ENCODE results near the gene TOX2. TPM values are rescaled to one million over a fixed set of nuclear protein-coding genes. Genes with fewer than 3 reads are reported as not detected.

Gene TOX2
- total RNA-seq, 2 experiments from 2014 or later: 0.34 to 0.63 TPM

DNA sequence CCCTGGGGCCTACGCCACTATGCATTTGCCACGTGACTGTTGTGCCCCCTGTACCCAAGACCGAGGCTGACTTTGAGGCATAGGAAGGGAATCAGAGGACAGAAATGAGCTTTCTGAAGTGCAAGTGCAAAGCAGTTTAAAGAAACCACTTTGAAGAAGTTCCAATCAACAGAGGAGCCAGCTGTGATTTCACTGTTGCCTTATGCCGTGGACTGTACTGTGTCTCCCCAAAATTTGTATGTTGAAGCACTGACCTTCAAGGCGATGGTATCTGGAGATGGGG is 161.2 kb downstream of the TOX2 start:
- CTCF ChIA-PET: interaction anchor here (0.6 kb wide), 1 partner anchor 330 kb away, joined by 3 read pairs; no protein-coding TSS in a partner anchor
- POLR2A ChIA-PET: no interaction called here

GRCh38 chr20:44079291-44079690 is 164.6 kb downstream of the TOX2 start:
- CTCF ChIA-PET: interaction anchor here (0.9 to 5.3 kb wide), 2 partner anchors 23 to 329 kb away, joined by 3 to 42 read pairs; no protein-coding TSS in a partner anchor
- POLR2A ChIA-PET: no interaction called here

DNA sequence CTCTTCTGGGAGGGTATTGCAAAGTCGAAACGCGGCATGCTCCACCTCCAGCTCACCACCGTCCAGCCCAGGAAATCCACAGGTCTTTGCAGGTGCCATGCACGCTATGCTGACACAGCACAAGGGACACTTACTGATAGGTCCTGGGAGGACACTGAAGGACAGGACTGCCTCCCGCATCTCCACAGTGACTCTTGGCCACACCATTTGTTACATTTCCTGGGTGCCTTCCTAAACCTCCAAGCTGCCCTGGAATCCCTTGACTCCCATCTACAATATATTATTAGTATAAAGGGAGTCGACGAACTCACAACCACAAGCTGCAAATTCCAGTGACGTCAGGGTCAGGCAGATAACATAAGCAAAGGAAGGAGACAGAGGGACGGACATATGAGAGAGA is 165.4 kb downstream of the TOX2 start:
- ChIA-PET CTCF (interaction anchor here (0.6 to 5.3 kb wide), 11 partner anchors 8 to 344 kb away, joined by 3 to 42 read pairs (median 4); no protein-coding TSS in a partner anchor), POLR2A (no interaction called here)

- CTCF ChIA-PET: interaction anchor here (0.6 to 5.3 kb wide), 14 partner anchors 9 to 543 kb away, joined by 3 to 42 read pairs (median 4); no protein-coding TSS in a partner anchor
- POLR2A ChIA-PET: no interaction called here
Measured at GRCh38 chr20:44080646-44081267, 166.1 kb downstream of the TOX2 start.

DNA sequence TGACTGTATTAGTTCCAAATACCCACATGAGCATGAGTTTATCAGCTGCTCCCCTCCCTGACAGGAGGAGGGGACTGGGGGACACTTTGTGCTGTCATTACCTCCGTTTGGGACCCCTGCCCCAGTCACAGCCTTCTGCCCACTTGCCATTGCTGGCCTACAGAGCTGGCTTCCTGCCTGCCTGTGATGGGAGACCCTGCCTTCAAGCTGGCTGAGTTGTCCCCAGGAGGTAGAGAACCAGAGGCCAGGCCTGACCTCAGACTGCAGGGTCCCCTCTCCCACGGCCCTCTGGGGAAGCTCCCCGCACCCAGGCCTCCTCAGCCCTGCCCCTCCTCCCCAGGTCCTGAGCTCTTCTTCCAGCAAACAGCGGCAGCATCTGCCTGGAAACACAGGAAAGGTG is 166.8 kb downstream of the TOX2 start:
- POLR2A ChIA-PET: no interaction called here
- CTCF ChIA-PET: interaction anchor here (0.9 to 5.3 kb wide), 4 partner anchors 14 to 544 kb away, joined by 3 to 42 read pairs (median 4); no protein-coding TSS in a partner anchor

DNA sequence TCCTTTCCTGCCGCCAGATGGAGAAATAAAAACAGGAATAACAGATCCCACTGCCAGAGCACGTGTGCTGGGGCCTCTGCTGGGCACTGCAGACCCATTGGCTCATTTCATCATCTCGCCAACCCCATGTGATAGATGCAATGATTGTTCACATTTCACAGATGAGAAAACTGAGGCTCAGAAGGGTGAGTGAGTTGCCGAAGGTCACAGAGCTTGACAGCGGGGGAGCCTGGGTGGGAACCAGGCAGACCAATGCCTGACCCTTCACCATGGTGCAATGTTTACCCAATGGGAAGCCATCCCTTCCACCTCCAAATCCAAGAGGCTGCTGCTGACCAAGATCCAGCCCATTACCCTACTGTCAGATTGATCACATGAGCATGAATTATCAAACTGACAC is 167.2 kb downstream of the TOX2 start:
- CTCF ChIA-PET: interaction anchor here (0.9 to 5.3 kb wide), 4 partner anchors 14 to 544 kb away, joined by 3 to 42 read pairs (median 4); no protein-coding TSS in a partner anchor

GRCh38 chr20:44083220-44083933 is 168.7 kb downstream of the TOX2 start:
- ChIA-PET POLR2A (no interaction called here), CTCF (interaction anchor here (1.3 to 2.2 kb wide), 2 partner anchors 27 to 334 kb away, joined by 4 to 10 read pairs; no protein-coding TSS in a partner anchor)

More for the DNA sequence above, 167.2 kb downstream of the TOX2 start:
- POLR2A ChIA-PET: no interaction called here

GRCh38 chr20:44084439-44084838 is 169.8 kb downstream of the TOX2 start:
- POLR2A ChIA-PET: no interaction called here

GRCh38 chr20:44084891-44085290 is 170.2 kb downstream of the TOX2 start:
- POLR2A ChIA-PET: no interaction called here
- CTCF ChIA-PET: interaction anchor here (1.1 to 1.2 kb wide), 2 partner anchors 28 to 245 kb away, joined by 3 read pairs; no protein-coding TSS in a partner anchor

More at GRCh38 chr20:44084439-44084838, 169.8 kb downstream of the TOX2 start:
- CTCF ChIA-PET: interaction anchor here (1.1 to 2.2 kb wide), 2 partner anchors 28 to 335 kb away, joined by 3 to 10 read pairs; no protein-coding TSS in a partner anchor

DNA sequence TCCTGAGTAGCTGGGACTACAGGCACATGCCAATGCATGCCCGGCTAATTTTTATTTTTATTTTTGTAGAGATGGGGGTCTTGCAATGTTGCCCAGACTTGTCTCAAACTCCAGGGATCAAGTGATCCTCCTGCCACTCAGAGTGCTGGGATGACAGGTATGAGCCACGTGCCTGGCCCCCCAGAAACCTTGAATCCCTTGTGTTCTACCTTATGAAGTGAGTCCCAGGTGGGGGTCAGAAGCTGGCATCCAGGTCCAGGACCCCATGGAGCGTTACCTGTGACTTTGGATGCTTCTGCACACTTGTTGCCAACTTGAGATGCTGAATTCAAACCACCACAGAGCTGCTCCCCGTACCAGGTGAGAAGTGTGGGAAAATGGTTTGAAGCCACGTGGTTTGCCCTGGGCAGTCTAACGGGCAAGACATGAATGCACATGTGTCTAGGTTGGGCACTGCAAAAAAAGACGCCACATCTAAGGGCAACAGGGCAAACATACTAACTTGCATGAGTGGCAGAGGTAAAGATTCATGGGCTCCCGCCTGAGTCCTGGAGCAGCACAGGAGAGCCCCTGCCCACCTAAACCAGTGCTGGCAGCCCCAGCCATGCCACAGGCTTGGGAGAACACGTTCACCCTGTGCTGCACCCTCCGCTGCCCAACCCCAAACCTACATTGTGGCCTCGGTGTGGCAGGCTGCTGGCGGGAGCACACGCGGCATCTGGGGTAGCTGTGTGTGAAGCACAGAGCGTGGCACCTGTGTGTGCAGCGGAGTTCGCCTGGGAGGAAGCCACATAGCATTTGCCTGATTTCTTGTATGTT is 171.2 kb downstream of the TOX2 start:
- ChIA-PET POLR2A (interaction anchor here (0.6 kb wide), 1 partner anchor 345 kb away, joined by 4 read pairs; no protein-coding TSS in a partner anchor), CTCF (interaction anchor here (0.7 to 1.2 kb wide), 2 partner anchors 246 to 1866 kb away, joined by 3 read pairs; no protein-coding TSS in a partner anchor)

GRCh38 chr20:44087051-44087856 is 172.6 kb downstream of the TOX2 start:
- POLR2A ChIA-PET: no interaction called here
- CTCF ChIA-PET: interaction anchor here (1.2 kb wide), 1 partner anchor 338 kb away, joined by 3 read pairs; no protein-coding TSS in a partner anchor

DNA sequence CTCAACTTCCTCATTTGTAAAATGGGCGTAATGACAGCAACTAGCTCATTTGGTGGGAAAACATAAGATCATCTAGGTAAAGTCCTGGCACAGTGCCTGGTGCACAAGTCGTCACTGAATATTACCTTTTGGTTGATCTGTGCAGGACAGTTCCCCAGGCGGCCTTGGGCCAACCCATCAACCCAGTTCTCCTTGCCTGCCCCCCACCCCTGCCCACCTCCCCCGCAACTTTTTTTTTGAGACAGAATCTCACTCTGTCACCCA is 173.1 kb downstream of the TOX2 start:
- POLR2A ChIA-PET: no interaction called here
- CTCF ChIA-PET: no interaction called here

- ChIA-PET POLR2A (interaction anchor here (0.6 kb wide), 1 partner anchor 421 kb away, joined by 3 read pairs; no protein-coding TSS in a partner anchor), CTCF (interaction anchor here (1.0 to 1.7 kb wide), 3 partner anchors 10 to 552 kb away, joined by 3 to 7 read pairs (median 7); no protein-coding TSS in a partner anchor)
Measured at GRCh38 chr20:44089987-44090674, 175.5 kb downstream of the TOX2 start.

DNA sequence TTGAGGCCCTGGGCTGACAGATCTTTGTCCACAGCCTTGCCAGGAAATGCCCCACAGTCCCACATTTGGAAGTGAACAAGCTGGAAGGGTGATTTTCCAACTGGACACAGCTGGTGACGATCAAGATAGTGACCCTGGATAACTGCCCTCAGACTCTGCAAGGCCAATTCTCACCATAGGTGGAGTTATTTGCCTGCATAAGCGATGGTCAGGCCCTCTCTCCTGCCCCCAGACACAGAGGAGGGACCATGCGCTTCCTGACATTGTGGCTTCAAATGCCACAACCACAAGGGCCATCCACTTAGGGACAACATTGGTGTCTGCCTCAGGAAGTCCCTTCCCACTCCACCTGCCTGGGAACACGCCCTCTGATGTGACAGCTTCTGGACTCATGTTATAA is 176.4 kb downstream of the TOX2 start:
- POLR2A ChIA-PET: no interaction called here
- CTCF ChIA-PET: interaction anchor here (1.0 to 1.7 kb wide), 3 partner anchors 11 to 553 kb away, joined by 3 to 7 read pairs (median 7); no protein-coding TSS in a partner anchor

DNA sequence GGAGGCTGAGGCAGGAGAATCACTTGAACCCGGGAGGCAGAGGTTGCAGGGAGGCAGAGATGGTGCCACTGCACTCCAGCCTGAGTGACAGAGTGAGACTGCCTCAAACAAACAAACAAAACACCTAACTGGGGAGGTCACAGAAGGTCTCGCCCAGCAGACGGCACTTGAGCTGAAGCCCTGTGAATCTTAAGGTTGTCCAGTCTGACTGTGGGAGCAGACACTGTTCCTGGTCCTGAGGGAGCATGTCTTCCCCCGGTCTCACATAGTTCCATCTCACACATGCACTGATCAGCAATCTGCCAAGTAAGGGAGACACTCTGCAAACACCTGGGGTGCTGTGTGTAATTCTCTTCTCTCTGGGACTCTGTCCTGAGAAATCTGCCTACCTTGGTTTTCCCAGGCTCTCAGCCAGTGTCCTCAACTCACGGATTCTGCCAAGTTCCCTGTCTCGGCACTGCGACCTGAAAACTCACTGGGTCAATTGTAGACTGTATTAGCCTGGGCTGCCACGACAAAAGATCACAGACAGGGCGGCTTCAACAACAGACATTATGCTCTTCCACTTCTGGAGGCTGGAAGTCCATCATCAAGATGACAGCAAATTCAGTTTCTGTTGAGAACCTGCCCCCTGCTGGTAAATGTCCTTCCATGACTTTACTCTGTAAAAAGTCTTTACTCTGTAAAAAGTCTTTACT is 178.0 kb downstream of the TOX2 start:
- POLR2A ChIA-PET: no interaction called here
- CTCF ChIA-PET: no interaction called here

DNA sequence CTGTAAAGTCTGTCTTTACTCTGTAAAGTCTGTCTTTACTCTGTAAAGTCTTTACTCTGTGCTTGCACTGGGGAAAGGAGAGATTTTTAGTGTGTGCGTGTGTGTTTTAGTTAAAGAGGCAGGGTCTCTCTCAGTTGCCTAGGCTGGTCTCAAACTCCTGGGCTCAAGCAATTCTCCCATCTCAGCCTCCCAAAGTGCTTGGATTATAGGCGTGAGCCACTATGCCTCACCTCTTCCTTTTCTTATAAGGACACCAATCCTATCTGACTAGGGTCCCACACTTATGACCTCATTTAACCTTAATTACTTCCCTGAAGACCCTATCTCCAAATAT is 178.6 kb downstream of the TOX2 start:
- CTCF ChIA-PET: no interaction called here

DNA sequence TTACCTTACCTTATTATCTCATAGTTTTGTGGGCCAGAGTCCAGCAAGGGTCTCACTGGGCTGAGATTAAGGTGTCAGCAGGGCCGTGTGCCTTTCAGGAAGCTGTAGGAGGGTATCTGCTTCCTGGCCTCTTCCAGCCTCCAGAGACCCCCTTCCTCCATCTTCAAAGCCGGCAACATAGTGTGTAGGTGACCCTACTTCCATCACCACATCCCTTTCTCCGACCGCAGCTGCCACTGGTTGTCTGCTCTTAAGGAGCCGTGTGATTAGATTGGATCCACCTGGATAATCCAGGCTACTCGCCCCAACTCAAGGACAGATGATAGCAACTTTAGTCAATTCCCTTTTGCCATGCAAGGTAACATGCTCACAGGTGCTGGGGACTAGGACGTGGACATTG is 181.2 kb downstream of the TOX2 start:
- ChIA-PET POLR2A (no interaction called here), CTCF (interaction anchor here (0.7 to 1.2 kb wide), 2 partner anchors 14 to 61 kb away, joined by 3 read pairs; no protein-coding TSS in a partner anchor)

More for the DNA sequence above, 178.6 kb downstream of the TOX2 start:
- POLR2A ChIA-PET: no interaction called here
